Uterus (tissue), 2 donors: ENCODE measurements around the gene ITLN2.
"Not testable (repeated sequence)": the region's sequence is repeated elsewhere in the genome, so short reads cannot be mapped to it uniquely, and the experiment has no call there.

Experiments
- POLR2A ChIP-seq, 2 donors: fragments of 450-650 bp; IDR thresholded peaks; one replicate each; pipeline ENCODE4 v1.6.1; 2016; ENCODE audit warnings: antibody characterized with exemption in 2 of 2, mild to moderate bottlenecking in 1 of 2, moderate library complexity in 1 of 2
- TF ChIP-seq, protein P1 (sequence below), 4 experiments: fragments of 200-600 bp in 2 of 4; fragments of 450-650 bp in 2 of 4; sonication (generic) in 2 of 4; IDR thresholded peaks; one replicate each; pipeline ENCODE4 v1.5.1; 2016 to 2019; ENCODE audit warnings: antibody characterized with exemption in 4 of 4, mild to moderate bottlenecking in 2 of 4, moderate library complexity in 1 of 4

DNA sequence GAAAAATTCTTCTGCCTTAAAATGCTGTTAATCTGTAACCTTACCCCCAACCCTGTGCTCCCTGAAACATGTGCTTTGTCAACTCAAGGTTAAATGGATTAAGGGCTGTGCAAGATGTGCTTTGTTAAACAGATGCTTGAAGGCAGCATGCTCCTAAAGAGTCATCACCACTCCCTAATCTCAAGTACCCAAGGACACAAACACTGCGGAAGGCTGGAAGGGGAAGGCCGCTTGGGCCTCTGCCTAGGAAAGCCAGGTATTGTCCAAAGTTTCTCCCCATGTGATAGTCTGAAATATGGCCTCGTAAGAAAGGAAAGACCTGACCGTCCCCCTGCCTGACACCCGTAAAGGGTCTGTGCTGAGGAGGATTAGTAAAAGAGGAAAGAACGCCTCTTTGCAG is 41.4 kb downstream of the ITLN2 start:
- TF ChIP-seq, protein P1, sequence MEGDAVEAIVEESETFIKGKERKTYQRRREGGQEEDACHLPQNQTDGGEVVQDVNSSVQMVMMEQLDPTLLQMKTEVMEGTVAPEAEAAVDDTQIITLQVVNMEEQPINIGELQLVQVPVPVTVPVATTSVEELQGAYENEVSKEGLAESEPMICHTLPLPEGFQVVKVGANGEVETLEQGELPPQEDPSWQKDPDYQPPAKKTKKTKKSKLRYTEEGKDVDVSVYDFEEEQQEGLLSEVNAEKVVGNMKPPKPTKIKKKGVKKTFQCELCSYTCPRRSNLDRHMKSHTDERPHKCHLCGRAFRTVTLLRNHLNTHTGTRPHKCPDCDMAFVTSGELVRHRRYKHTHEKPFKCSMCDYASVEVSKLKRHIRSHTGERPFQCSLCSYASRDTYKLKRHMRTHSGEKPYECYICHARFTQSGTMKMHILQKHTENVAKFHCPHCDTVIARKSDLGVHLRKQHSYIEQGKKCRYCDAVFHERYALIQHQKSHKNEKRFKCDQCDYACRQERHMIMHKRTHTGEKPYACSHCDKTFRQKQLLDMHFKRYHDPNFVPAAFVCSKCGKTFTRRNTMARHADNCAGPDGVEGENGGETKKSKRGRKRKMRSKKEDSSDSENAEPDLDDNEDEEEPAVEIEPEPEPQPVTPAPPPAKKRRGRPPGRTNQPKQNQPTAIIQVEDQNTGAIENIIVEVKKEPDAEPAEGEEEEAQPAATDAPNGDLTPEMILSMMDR (IDR thresholded peaks at IDR 0.05), result not testable (repeated sequence)
- not testable (repeated sequence) for TF ChIP-seq POLR2A (IDR thresholded peaks at IDR 0.05)
